GM12864 (cell line): ENCODE measurements around the gene THSD1.
"Not testable (repeated sequence)": the region's sequence is repeated elsewhere in the genome, so short reads cannot be mapped to it uniquely, and the experiment has no call there.

Source experiments
- DNase-seq: peaks from one replicate; pipeline ENCODE4 v3.0.0-alpha.2; 2011; ENCODE audit warnings: low read depth
- H3K4me3 ChIP-seq: 2 replicates; pipeline ENCODE4 v1.5.1; 2011; ENCODE audit warnings: mild to moderate bottlenecking, low read depth, low read length, control low read depth
- TF ChIP-seq, protein P1 (sequence below): IDR thresholded peaks from 2 replicates; pipeline ENCODE4 v1.5.1; 2011; ENCODE audit warnings: low read depth, mild to moderate bottlenecking, moderate library complexity, low read length, control low read depth, inconsistent platforms; ENCODE audit errors: missing control alignments

Gene THSD1

DNA sequence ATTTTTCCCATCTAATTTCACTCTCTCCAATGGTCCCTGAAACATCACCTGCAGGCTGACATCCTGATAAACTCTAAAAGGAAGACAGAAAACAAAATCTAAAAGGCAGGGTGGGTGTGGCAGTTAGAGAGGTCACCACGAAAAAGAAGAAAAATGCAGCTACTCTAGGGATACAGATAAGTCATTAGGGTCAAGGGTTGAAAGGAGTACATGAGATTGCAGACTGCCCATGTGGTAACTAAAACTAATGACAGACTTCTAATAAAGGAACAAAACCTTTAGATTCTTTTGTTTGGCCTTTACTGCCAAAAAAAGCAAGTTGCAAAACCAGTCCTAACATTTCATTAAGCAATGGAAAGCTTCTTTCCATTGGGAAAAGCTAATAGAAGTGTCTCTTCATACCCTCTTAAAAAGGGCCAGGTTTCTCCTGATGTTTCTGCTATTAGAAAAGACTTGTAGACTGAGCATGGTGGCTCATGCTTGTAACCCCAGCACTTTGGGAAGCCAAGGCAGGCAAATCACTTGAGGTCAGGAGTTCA is 31.0 kb downstream of the THSD1 start:
- TF ChIP-seq, protein P1, sequence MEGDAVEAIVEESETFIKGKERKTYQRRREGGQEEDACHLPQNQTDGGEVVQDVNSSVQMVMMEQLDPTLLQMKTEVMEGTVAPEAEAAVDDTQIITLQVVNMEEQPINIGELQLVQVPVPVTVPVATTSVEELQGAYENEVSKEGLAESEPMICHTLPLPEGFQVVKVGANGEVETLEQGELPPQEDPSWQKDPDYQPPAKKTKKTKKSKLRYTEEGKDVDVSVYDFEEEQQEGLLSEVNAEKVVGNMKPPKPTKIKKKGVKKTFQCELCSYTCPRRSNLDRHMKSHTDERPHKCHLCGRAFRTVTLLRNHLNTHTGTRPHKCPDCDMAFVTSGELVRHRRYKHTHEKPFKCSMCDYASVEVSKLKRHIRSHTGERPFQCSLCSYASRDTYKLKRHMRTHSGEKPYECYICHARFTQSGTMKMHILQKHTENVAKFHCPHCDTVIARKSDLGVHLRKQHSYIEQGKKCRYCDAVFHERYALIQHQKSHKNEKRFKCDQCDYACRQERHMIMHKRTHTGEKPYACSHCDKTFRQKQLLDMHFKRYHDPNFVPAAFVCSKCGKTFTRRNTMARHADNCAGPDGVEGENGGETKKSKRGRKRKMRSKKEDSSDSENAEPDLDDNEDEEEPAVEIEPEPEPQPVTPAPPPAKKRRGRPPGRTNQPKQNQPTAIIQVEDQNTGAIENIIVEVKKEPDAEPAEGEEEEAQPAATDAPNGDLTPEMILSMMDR, result no peak
- H3K4me3 ChIP-seq, result no peak overlapping the region
- no peak for DNase-seq

DNA sequence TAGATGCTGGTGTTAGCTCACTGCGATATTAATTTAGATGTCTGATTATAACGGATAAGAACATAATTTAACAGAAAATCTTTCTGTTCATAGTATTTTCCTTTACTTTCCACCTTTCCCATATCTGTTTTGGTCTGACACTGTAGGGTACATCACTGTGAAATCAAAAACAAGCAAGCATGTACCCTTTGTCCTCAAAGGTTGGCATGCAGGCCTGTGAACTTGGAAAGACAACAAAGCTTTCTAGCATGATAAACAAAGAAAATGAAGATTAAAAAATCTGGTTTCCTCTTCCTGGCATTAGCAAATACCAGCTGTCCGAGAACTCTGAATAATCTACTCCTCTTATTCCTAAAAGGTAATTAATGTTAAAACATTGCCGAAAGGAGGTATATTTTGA is 31.6 kb downstream of the THSD1 start:
- no peak overlapping the region for H3K4me3 ChIP-seq
- TF ChIP-seq, protein P1, result no peak
- DNase-seq, result no peak

DNA sequence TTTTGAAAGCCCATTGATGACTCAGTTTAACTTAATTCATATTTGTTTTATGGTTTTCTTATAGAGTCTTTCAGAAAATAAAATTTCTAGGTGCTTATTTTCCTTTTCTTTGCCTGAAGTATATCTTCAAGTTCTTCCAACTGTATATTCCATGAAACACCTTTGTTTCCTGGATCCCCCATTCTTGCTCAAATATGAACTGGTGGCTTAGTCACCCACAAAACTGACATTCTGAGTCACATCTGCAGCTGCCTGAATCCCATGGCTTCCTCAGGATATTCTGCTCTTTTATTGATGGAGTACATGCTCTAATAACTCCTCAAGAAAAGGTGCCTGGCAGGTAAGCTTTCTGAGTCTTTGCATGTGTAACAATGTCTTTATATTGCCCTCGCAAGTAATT is 32.7 kb downstream of the THSD1 start:
- not testable (repeated sequence) for H3K4me3 ChIP-seq, DNase-seq

DNA sequence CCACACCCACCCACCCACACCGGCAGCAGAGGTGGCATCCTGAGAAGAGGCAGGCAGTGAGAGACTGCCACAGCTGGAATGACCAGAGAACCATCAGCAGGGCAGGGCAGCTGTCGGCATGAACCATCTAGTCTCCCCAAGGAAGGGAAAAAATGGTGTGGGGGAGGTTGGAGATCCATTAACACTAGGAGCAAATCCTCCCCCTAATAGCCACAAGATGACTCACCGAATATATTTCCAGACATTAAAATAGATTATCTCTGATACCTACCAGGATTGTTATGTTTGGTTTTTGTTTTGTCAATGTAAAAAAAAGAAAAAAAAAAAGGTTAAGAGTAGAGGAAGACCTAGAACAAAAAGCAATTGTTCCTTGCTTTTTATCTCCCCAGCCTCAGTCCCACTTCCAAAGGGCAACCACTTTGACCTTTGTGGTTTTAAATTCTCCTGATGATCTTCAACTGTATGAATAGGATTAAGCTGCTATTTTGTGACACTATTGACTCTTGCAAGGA is 34.2 kb downstream of the THSD1 start:
- TF ChIP-seq, protein P1, result no peak
- no peak for DNase-seq
- H3K4me3 ChIP-seq, result no peak overlapping the region

DNA sequence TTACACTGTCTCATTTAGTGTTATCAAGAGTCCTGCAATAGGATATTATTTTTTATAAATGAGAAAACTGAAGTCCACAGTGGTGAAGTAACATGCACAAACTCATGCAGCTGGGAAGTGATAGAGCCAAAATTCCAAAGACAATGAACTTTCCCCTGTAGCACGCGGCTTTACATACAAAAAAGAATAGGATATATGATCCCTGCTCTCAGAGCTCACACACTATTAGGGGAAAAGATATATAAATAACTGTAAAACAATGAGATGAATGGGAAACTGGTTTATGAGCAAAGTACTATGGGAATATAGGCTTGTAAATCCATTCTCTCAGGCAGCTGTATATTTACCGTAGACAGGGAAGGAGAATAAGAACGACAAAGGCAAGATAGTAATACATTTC is 39.7 kb downstream of the THSD1 start:
- no peak overlapping the region for H3K4me3 ChIP-seq
- DNase-seq, result no peak
- TF ChIP-seq, protein P1, result no peak

DNA sequence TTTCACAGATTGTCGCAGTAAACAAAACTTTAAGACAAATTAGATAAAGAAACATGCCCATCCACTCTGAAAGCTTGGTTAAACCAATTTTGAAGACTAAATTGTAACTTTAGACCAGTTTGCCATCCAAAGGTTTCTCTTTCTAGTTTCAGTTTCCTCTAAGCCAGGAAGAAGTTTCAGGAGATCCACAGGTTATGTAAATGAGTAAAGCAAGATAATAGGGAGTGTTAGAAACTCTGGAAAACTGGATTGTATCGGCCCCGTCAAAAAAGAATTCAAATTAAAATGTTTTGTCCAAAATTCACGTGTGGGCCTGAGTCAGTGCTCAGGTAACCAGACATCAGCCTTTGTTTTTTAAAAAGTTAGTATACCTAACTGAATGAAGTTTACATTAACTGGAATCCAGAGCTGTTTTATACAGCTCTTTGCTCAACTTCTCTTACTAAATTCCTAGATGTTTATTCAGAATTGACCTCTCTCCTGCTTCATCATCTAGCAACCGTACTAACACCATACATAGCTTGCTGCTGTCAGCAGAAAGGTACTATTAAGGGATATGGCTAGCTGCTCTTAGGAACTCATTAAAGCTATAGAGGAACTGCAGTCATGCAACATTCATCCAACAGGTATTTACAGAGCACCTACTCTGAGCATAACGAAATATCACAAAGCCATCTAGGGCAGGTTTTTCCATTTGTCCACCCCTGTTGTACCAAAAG is 43.6 kb downstream of the THSD1 start:
- DNase-seq, H3K4me3 ChIP-seq: not testable (repeated sequence)

DNA sequence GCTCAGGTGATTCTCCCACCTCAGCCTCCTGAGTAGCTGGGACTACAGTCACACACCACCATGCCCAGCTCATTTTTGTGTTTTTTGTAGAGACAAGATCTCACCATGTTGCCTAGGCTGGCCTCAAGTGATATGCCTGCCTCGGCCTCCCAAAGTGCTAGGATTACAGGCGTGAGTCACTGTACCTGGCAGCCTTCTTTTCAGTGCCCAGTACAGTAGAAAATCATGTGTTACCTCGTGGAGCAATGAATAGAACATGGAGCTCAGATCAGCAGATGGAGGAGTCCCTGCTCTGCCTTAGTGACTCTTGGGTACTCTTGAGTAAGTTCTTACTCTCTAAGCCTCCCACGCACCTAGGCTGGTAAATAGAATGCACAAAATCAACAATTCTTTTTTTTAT is 44.7 kb downstream of the THSD1 start:
- TF ChIP-seq, protein P1, result no peak
- no peak for DNase-seq
- H3K4me3 ChIP-seq, result no peak overlapping the region

DNA sequence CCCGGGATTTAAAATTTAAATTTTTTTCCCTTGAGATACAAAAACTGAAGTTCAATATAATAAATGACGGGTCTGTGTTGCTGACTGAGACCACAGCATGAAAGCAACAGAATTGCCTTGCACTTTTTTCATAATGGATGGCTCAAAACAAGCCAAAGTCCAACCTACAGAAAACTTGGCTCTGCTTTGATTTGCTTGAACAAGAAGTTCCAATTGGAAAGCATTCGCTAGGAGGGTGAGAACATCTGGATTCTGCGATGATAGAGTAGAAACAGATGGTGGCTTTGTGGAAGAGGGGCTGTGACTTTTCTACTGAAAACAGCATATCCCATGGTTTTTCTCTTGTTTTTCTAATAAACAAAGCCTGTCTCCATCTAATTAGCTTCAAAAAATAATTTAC is 46.4 kb downstream of the THSD1 start:
- TF ChIP-seq, protein P1, result no peak
- no peak for DNase-seq

More for the DNA sequence above, 46.4 kb downstream of the THSD1 start:
- H3K4me3 ChIP-seq, result no peak overlapping the region
